NCI-H1092 (cell line): ENCODE data around the gene JDP2.

Experiments used
- DNase-seq: peaks from one replicate; lab custom pipeline; 2025; lab: John Stamatoyannopoulos, UW

The JDP2 gene

DNA sequence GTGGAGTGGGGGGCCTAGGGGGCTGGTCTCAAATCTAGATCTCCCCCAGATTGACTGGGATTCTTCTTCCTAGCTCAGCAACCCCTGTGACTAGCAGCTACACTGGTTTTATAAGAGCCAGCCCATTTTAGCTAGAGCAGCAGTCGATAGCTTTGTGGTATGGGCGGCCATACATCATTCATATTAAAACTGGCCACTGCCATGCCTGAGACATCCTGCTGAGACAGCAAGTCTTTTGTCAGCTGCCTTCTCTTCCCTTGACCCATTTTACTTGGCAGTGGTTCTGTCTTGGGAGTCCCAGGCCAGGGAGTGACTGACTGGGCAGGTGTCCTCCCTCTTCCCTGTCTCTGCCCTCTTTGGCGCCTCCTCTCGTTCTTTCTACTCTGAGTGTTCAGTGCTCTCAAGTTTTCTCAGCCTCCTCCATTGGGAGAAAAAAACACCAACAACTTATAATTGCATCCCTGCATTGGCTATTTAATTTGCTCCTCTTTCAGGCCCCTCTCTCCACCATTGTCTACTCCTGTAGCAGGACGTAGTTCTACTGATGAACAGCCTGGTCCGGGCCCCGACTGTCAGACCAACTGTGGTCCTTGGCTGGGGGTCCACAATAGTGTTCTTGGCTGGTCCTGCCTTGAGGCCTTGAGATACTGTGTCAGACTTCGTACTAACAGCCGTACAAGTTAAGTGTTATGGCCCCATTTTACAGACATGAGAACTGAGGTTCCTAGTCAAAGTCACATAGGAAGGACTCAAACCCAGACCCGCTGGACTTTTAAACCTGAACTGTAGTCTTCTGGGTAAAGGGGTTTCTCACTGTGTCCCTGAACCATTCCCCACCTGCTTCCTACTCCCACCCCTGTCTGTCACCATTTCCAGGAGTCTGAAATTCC is 18.3 kb upstream of the JDP2 start:
- no peak for DNase-seq

DNA sequence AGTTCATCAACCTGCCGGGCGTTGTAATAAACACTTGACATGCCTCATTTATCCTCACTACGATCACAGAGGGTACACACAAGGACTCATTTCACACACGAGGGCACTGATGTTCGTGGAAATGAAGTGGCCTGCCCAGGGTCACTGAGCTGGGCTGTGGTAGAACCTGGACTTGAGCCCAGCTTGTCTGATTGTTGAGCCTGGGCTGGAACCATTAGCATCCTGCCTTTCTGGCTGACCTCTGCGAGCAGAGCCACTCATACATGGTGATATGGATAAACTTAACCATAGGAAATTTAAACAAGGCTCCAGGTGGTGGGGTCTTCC is 16.6 kb upstream of the JDP2 start:
- peak; percentile 91 for DNase-seq

DNA sequence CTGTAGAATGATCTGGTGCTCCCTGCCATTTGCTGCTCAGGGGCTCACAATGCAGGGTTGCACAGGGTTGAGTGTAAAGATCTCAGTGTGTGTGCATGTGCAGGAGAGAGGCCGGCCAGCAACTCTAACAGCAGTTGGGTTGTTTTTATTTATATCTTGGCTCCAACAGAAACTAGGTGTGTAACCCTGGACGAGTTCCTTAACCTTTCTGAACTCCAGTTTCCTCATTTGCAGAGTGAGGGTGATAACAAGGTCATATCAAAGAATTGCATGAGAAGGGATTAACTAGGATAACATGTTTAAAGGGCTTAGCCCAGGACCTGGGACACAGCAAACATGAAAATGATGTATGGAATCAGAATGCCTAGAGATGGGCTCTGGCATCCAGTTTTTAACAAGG is 14.8 kb upstream of the JDP2 start:
- no peak for DNase-seq

DNA sequence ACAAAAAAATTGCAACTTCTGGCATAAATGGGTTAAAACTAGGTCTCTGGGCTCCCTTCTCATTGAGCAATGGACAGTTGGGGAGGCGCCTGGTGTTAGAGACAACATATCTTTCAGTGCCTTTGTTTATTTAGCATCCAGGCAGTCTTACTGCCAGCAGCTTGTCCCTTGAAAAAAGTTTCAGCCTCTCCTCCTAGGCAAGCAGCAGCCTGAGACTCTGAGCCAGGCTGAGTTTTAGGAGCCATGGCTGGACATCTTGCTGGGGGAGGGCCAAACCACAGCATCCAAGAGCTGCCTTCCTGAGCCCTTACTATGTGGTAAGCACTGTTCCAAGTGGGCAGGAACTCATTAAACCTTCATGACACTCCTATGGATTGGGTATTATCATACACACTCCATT is 10.1 kb upstream of the JDP2 start:
- DNase-seq: no peak

DNA sequence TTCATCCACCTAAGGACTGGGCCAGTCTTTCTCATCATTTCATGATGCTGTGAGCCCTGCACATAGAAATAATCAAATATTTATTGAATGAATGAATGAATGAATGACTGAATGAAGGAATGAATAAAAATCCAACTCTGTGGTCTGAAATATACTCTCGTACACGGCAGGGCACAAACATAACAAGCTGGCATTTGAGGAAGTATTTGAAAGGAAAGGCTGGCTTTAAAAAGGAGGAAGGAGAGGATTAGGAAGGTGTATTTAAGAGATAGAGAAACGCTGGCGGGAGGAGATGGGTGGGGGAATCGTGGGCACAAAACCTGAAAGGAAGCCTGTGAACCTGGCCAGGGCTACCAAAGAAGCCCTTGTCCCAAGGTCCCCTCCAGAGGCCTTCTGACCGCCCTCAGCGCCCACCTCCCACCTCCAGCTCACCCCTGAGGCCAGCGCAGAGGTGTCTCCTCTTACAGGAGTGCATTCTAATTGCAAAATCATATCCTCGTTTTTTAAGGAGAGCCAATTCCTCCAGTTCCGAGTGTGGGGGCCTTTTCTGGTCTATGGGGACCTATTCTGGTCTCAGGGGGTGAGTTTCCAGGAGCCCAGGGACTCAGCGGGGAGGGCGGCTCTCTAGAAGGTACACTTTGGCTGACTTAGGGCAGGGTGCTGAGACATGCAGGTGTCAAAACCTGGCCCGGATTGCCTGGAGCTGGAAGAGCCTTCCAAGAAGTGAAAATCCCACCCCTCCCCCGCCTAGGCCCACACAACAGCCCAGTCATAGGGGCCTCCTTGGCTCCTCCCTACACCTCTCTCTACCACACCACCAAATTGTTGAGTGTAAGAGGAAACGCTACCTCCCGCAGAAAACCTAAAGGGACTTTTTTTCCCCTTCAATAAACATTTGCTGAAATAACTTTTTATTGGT is 8.7 kb upstream of the JDP2 start:
- no peak for DNase-seq

DNA sequence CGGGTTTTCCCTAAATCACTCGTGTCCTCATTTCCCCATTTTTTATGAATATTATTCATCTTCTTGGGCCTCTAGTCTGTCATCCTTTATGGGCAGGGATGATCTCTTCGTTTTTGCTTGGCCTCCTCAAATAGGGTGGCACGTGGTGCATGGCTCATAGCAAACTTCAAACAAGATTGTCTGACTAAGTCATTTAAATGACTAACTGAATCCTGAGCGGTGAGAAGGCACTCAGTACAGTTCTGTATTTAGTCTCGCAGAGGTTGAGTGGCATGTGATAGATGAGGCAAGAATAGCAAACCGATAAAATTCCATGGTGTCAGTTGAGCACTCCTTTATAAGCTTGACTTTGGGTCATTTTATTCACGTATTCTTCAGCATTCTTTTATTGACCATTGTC is 5.7 kb upstream of the JDP2 start:
- no peak for DNase-seq

DNA sequence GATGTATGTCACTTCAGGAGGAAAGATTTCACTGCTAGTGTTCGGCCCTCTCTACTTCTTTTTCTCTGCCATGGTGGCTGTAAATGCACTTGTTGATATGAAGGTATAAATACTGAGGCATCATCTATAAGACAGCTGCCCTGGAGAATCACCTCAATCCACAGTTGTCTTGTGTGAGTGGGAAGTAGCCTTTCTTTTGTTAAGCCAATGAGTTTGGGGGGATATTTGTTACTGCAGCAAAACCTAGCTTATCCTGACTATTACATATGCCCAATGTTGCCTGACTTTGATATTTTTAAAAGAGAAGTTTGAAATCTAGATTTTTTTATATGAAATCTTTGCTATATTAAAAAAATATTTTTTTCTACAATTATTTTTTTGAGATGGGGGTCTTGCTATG is 3.3 kb upstream of the JDP2 start:
- no peak for DNase-seq

DNA sequence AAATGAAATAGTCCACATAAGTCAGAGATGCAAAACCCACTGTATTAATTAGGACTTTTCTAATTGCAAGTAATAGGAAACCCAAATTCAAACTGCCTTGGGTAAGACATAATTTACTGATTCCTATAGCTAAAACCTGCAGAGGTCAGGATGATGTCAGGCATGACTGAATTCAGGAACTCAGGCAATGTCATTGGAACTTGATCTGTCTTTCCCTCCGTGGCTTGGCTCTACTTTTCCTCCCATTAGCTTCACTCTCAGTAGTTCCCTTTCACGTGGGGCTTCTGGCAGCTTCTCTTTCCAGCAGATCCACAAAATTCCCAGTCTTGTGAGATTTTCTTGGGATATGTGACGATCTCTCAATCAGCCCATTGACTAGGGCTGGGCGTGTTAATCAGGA is 2.4 kb upstream of the JDP2 start:
- no peak for DNase-seq

DNA sequence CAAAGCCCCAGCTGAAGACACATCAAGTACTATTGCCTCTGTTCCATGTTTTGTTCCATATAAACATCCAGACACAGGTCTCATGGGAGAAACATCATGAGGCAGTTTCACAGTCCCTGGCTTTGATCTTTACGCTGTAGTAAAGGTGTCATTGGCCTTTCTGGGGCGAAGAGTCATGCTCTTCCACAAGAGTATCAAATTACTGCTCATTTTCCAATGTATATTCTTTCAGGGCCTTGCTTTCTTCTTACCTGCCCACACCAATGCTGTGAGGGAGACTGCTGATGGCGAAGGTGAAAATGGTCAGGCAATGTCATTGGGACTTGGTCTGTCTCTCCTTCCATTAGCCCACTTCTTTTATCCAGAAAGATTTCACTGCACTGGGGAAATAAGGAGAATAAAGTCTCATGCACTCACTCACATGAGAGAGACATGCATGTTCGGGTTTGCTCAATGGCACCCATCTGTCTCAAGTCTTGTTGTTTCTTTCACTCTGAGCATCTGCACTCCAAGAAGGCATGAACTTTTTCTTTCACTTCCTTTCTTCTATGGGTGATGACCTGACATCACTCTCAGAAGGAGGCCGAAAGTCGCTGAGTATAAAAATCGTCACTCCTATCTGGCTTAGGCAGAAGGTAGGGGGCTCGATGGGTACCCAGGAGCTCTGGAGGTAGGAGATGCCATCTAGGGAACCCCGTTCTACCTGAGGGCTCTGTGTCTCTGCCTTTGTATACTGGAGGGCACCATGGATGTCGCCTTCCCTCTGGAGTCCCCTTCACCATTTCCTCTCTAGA is 1.3 kb upstream of the JDP2 start:
- no peak for DNase-seq

DNA sequence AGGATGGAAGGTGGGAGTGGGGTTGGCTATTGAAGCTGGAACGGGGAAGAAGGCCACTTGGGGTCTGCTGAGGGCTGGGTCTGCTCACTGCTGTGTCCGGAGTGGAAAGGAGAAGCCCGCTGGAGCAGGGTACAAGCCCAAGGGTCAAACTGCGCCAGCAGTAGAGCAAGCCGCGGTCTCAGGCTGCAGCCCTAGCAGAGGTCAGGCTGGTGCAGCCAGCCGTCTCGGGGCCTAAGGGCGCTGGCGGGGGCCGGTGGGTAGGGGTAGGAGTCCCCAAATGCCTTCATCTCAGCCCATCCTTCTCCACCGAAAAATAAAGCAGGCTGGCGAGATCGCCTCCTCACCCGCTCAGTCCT is 718 bp upstream of the JDP2 start:
- no peak for DNase-seq

DNA sequence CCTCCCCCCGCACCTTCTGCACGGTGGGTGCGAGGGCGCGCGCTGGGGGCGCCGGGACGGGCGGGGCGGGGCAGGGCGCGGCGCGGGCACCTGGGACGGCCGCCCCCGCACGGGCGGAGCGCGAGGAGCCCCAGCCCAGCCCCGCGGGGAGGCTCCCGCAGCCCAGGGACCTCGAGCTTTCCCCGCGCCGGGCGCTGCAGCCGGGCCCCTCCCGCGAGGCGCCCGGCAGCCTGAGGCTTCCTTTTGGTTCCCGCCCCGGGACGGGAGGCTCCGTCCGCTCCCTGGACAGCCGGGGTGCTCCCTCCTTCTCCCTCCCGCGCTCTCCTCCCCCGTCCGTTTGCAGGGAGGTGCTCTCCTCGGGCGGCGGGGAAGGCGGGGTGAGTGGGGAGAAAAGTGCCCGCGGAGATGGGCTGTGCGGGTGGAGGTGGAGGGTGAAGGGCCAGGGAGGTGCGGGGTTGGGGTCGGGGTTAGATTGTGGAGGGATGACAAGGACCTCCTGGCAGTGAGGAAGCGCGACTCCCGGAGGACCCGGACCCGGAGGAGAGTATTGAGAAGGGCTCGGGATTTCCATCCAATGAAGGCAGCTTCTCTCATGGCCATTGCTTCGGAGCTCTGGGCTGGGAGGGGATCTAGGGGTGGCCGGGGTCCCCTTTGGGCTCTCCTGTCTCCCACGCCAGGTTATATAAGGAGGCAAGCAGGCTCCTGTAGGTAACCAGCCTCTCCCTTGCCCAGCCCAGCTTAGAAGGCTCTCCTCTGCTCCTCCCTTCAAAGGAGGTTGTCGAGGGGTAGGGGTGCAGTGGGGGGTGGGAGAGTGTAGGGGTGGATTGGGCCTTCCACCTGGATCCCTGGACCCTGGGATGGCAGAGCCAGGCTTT is 645 bp downstream of the JDP2 start:
- DNase-seq: no peak

DNA sequence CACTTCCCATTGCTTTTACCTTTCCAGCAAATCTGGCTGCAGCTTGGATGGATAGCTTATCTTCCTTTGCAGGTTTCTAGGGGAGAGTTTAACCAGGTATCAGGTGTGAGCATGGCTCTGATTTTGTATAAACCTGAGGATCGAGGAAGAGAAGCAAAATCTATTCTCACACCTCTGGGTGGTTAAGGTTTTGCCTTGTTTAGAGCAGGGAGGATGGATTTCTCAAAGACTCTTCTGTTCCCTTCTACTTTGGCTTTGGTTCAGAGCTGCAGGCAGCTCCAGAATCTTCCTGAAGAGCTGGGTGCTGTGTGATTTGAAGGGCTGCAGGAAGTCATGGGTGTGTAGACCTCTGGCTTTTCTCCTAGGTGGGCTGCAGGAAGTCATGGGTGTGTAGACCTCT is 1.7 kb downstream of the JDP2 start:
- DNase-seq: no peak

DNA sequence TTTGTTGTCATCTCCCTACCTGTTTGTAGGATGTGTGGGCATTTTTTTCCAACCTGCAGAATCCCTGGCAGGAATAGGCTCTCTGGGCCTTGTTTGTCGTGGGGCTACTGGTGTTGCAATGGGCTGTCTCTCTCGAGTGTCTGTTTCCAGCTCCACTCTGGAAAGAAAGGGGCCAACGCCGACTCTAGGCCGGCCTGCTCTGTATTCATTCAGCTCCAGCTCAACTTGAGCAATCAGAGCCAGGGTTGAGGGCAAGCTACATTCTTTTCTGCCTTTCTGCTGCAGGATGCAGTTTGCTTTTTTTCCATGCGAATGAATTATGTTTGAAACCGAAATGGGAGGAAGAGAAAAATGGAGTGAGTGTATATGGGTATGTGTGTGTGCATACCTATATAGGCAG is 2.3 kb downstream of the JDP2 start:
- DNase-seq: no peak

DNA sequence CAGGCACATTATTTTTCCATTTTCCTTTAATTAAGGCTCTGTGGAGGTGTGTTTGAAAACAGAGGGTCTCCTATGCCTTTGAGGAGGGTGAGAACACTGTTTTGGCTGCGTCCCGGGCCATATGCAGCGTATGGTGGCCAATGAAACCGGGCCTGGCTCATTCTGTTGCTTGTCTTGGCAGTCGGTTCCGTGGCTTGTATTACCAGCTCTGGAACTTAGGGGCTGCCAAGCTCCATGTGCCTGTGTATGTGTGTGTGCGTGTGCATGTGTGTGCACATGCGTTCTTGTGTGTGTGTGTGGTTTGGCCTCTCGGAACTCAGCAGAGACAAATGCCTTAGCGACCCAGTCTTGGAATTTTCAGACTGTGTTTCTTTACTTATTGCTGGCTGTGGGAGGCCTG is 2.7 kb downstream of the JDP2 start:
- no peak for DNase-seq

DNA sequence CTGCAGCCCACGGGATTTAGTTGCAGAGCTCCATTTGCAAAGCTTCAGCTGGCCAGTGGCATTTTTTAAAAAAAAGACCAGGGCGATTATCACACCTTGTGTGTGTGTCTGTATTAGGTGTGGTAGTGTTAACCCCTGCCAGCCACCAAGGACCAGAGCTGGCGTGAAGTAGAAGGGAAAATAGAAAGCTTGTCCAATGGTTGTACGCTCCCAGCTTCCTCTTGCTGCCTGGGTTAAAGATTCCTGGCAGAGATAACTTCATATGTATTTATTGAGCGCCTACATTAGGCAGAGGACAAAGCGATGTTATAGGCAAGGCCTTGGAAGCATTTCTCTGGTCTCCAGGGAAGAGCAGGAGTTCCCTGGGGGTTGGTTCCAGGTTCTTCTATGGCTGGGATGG is 3.2 kb downstream of the JDP2 start:
- no peak for DNase-seq

DNA sequence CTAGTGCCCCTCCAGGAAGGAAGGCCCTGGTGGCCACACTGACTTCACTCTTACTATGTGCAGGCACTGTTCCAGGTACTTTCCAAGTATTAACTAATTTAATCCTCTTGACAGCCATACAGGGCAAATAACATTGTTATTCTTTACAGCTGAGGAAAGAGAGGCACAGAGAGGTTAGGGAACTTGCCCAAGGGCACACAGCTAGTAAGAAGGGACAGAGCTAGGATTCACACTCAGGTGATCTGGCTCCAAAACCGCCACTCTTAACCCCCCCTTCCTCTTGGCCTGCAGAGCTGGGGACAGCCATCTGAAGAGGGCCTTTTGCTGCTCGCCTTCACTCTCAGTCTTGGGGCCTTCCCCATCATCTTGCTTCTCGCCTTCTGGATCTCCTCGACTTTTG is 4.0 kb downstream of the JDP2 start:
- no peak for DNase-seq

DNA sequence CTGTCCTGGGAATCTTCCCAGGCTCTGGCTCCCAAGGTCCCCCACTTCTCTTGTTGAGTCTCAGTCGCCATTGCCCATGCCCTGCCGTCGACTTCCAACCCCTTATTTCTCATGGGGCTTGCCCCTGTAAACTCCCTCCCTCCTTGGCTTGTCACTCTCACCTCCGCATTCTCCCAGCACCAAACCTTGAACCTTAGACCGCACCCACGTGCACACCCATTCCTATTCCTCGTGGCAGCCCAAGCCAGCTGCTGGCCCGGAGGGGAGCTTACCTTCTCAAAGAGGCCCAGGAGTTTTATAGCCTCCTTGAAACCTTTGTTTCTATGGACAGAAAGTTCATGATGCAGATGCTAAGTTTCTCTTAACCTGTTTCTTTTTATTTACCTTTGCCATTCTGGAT is 4.6 kb downstream of the JDP2 start:
- DNase-seq: no peak

DNA sequence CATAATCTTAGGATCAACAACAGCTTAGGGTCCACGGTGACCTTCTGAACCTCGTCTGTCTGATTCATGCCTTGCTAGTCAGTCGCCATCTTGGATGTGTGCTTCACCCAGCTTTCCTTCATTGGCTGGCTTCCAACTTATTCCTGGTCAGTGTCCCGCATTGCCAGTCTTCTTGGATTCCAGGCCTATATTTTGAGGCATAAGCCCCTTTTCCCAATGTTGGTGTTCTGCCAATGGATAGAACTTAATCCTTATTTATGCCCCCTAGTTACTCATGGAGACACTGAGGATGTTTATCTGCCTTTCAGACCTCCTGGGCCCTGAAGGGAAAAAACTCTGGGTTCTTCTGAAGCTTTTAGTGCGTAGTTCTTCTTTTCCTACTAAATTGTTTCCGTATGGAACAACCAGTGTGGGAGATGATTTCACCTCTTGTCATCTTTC is 5.8 kb downstream of the JDP2 start:
- no peak for DNase-seq

DNA sequence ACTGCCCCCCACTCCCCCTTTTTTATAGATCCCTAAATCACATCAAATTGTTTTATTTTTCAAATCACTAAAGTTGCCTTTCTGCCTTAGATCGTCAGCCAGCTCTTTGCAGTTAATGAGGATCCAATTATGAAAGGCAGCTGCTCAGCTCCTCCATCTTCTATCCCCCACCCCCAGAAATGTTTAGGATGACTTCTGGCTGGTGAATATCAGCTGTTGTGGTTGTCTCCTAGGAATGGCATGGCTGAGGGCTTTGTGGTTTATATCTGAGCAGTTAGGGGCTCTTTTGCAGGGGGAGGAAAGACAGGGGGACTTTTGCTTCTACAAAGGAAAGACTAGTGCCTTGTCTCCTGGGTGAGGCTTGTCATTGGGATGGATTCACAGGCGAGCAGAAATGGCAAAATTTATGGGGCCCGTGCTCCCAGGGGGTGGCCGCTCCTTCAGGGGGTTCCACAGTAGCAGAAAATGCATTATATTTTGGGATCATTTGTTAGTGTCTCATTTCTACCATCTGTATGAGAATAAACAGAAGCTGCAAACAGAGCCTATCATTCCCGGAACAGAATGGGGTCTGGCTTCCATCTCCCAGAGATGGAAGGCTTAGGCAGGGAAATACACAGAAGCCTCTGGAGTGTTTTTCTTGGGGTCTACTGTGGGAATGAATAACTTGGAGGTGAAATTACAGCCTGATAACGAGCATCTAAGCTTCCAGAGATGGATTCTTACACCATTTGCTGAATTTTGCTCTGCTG is 6.5 kb downstream of the JDP2 start:
- no peak for DNase-seq

DNA sequence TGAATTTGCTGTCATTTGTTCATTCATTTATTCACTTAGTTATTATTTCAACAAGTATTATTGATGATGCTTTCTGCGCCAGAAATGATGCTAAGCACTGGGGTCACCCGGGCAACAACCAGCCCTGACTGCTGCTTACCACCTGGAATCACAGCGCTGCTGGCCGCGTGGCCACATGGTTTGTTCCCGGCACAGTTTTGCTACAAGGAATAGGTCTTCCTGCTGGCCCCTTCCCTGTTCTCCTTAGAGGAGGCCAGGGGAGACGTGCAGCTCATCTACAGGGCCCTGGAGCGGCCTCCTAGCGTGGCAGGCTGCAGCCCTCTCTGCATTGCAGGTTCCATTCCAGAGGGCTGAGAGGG is 7.0 kb downstream of the JDP2 start:
- DNase-seq: no peak

DNA sequence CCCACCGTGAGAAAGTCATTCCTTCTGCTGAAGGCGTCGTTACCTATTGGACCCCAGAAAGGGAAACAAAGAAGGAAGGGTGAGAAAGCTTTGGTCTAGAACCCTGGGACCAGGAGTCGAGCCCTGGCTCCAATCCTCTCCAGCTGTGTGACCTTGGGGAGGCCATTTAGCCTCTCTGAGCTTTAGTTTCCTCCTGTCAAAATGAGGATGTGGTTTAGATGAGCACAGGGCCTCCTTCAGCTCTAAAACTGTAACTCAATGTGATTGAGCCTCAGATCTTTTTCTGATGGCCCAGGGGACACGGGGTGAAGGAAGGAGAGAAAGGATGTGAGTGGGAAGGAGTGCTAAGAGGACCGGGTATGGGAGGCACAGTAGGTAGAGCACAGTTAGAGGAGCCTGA is 7.7 kb downstream of the JDP2 start:
- DNase-seq: no peak
